WTC11 (cell line): ENCODE data around the gene SYNJ2. TPM values are rescaled to one million over a fixed set of nuclear protein-coding genes. Genes with fewer than 3 reads are reported as not detected.
"Not testable (repeated sequence)": the region's sequence is repeated elsewhere in the genome, so short reads cannot be mapped to it uniquely, and the experiment has no call there.

Source experiments
- ATAC-seq: fragments of 200-7000 bp; cut with Tn5 transposase; 2 replicates; pipeline ENCODE4 v1.10.0; 2021; ENCODE audit warnings: mild to moderate bottlenecking, moderate library complexity
- CTCF ChIA-PET: fragments of 300-600 bp; sonication (Branson Sonifier 250); formaldehyde crosslinking; loops from one replicate; lab custom pipeline; 2021; ENCODE audit warnings: antibody characterized with exemption; lab: Charles Lee
- POLR2A ChIA-PET: fragments of 350-600 bp; sonication (Branson Sonifier 250); formaldehyde crosslinking; loops from one replicate; lab custom pipeline; 2021; ENCODE audit warnings: antibody characterized with exemption; lab: Charles Lee
- DNase-seq: peaks from one replicate; pipeline ENCODE4 v3.0.0; 2021; ENCODE audit warnings: low spot score
- H3K27ac Mint-ChIP-seq: 2 replicates; pipeline ENCODE4 v1.8.0; 2021; ENCODE audit warnings: mixed read lengths
- H3K27me3 Mint-ChIP-seq: 2 replicates; pipeline ENCODE4 v1.8.0; 2021; ENCODE audit warnings: low read depth, mild to moderate bottlenecking, moderate library complexity, mixed read lengths
- H3K36me3 Mint-ChIP-seq: 2 replicates; pipeline ENCODE4 v1.8.0; 2021; ENCODE audit warnings: mixed read lengths
- H3K4me1 Mint-ChIP-seq: 2 replicates; pipeline ENCODE4 v1.8.0; 2022; ENCODE audit warnings: mixed read lengths
- H3K4me3 Mint-ChIP-seq: 2 replicates; pipeline ENCODE4 v1.8.0; 2021; ENCODE audit warnings: mild to moderate bottlenecking, moderate library complexity, mixed read lengths
- H3K9me3 Mint-ChIP-seq: 2 replicates; pipeline ENCODE4 v1.8.0; 2021; ENCODE audit warnings: mixed read lengths
- AR ChIP-seq: fragments of 250-450 bp; sonication (Bioruptor Pico); IDR thresholded peaks from 2 replicates; pipeline ENCODE4 v1.9.0; 2021; ENCODE audit warnings: mild to moderate bottlenecking
- ATF2 ChIP-seq: sonication (generic); formaldehyde crosslinking; IDR thresholded peaks from 2 replicates; pipeline ENCODE4 v1.8.1; 2022; ENCODE audit warnings: low read depth, missing genetic modification reagents, borderline replicate concordance
- CBFB ChIP-seq: sonication (generic); formaldehyde crosslinking; IDR thresholded peaks from 2 replicates; pipeline ENCODE4 v1.8.1; 2022; ENCODE audit warnings: mild to moderate bottlenecking, low read depth, missing genetic modification reagents
- ERG ChIP-seq: fragments of 250-450 bp; sonication (Bioruptor Pico); IDR thresholded peaks from 2 replicates; pipeline ENCODE4 v1.8.0; 2021; ENCODE audit warnings: mild to moderate bottlenecking
- ESRRA ChIP-seq: sonication (generic); formaldehyde crosslinking; IDR thresholded peaks from 2 replicates; pipeline ENCODE4 v1.8.1; 2022; ENCODE audit warnings: mild to moderate bottlenecking, missing genetic modification reagents, borderline replicate concordance
- FOXJ3 ChIP-seq: sonication (generic); formaldehyde crosslinking; IDR thresholded peaks from 2 replicates; pipeline ENCODE4 v1.9.0; 2021; ENCODE audit warnings: missing genetic modification reagents, mild to moderate bottlenecking, borderline replicate concordance
- OVOL2 ChIP-seq: fragments of 250-450 bp; sonication (Bioruptor Pico); IDR thresholded peaks from 2 replicates; pipeline ENCODE4 v1.9.0; 2021; ENCODE audit warnings: mild to moderate bottlenecking, borderline replicate concordance
- PREB ChIP-seq: sonication (generic); formaldehyde crosslinking; IDR thresholded peaks from 2 replicates; pipeline ENCODE4 v1.8.1; 2022; ENCODE audit warnings: mild to moderate bottlenecking, missing genetic modification reagents, moderate library complexity, borderline replicate concordance
- PRRX2 ChIP-seq: fragments of 250-450 bp; sonication (Bioruptor Pico); IDR thresholded peaks from 2 replicates; pipeline ENCODE4 v1.8.0; 2021; ENCODE audit warnings: mild to moderate bottlenecking
- RORB ChIP-seq: fragments of 250-450 bp; sonication (Bioruptor Pico); IDR thresholded peaks from 2 replicates; pipeline ENCODE4 v1.9.0; 2021; ENCODE audit warnings: mild to moderate bottlenecking
- SMAD4 ChIP-seq: sonication (generic); formaldehyde crosslinking; IDR thresholded peaks from 2 replicates; pipeline ENCODE4 v1.8.0; 2022; ENCODE audit warnings: mild to moderate bottlenecking, missing genetic modification reagents
- TEAD4 ChIP-seq: sonication (generic); formaldehyde crosslinking; IDR thresholded peaks from 2 replicates; pipeline ENCODE4 v1.8.0; 2022; ENCODE audit warnings: mild to moderate bottlenecking, missing genetic modification reagents
- USF2 ChIP-seq: sonication (generic); formaldehyde crosslinking; IDR thresholded peaks from 2 replicates; pipeline ENCODE4 v1.8.1; 2023; ENCODE audit warnings: mild to moderate bottlenecking, missing genetic modification reagents, moderate library complexity
- ZNF232 ChIP-seq: sonication (generic); formaldehyde crosslinking; IDR thresholded peaks from 2 replicates; pipeline ENCODE4 v1.8.0; 2022; ENCODE audit warnings: mild to moderate bottlenecking, missing genetic modification reagents
- ZNF263 ChIP-seq: sonication (generic); formaldehyde crosslinking; IDR thresholded peaks from 2 replicates; pipeline ENCODE4 v1.8.1; 2022; ENCODE audit warnings: low read depth, mild to moderate bottlenecking, moderate library complexity, missing genetic modification reagents
- ZNF425 ChIP-seq: fragments of 250-450 bp; sonication (Bioruptor Pico); conservative IDR thresholded peaks from 2 replicates; pipeline ENCODE4 v1.9.0; 2021; ENCODE audit warnings: mild to moderate bottlenecking
- total RNA-seq: library from RNA; stranded (reverse); gene quantifications from 3 replicates; pipeline ENCODE4 v1.2.3, GENCODE V29; 2021

The SYNJ2 gene
- total RNA-seq, 1 experiment from 2014 or later = 15.3 TPM

- no peak for TF ChIP-seq ATF2
- no peak for TF ChIP-seq OVOL2 (CRISPR knock-in tag)
- no peak for TF ChIP-seq ZNF232 (CRISPR knock-in tag)
- TF ChIP-seq CBFB (CRISPR knock-in tag) = no peak
- TF ChIP-seq, all 79 proteins: peak for 0
- H3K27me3 Mint-ChIP-seq = no peaks in the 10 kb centered on the region
- no peak overlapping the region for H3K27ac Mint-ChIP-seq
- ChIA-PET POLR2A (interaction anchor here (0.7 kb wide), 2 partner anchors 15 to 931 kb away, joined by 3 read pairs; no protein-coding TSS in a partner anchor), CTCF (interaction anchor here (1.3 kb wide), 1 partner anchor 58 kb away, joined by 4 read pairs; no protein-coding TSS in a partner anchor)
- H3K36me3 Mint-ChIP-seq = no peaks in the 10 kb centered on the region
- DNase-seq = no peak
- no peak for ATAC-seq
- H3K4me3 Mint-ChIP-seq = no peak overlapping the region
- H3K4me1 Mint-ChIP-seq = peaks cover 22% of the 10 kb centered on the region
- peaks cover 3% of the 10 kb centered on the region; the same call in 1 of the 2 replicates for H3K9me3 Mint-ChIP-seq
These were observed 14.2 kb upstream of the SYNJ2 start for GRCh38 chr6:157967486-157967885.

- DNase-seq, H3K27ac Mint-ChIP-seq, H3K4me3 Mint-ChIP-seq, POLR2A ChIA-PET, H3K9me3 Mint-ChIP-seq, ATAC-seq, H3K36me3 Mint-ChIP-seq, H3K27me3 Mint-ChIP-seq: not testable (repeated sequence)
- CTCF ChIA-PET = interaction anchor here (1.5 kb wide), 1 partner anchor 11 kb away, joined by 6 read pairs; no protein-coding TSS in a partner anchor
- peaks cover 16% of the 10 kb centered on the region for H3K4me1 Mint-ChIP-seq
These were observed 9.5 kb upstream of the SYNJ2 start for GRCh38 chr6:157972177-157972576.

GRCh38 chr6:157974341-157974894 is 7.2 kb upstream of the SYNJ2 start:
- Mint-ChIP-seq H3K27me3 (peaks cover 16% of the 10 kb centered on the region), H3K36me3 (no peaks in the 10 kb centered on the region), H3K4me3 (no peak overlapping the region), H3K9me3 (no peaks in the 10 kb centered on the region), H3K4me1 (peaks cover 14% of the 10 kb centered on the region), H3K27ac (no peak overlapping the region)
- ChIA-PET CTCF (no interaction called here), POLR2A (no interaction called here)
- ATAC-seq (no peak), DNase-seq (no peak)
- TF ChIP-seq ESRRA (CRISPR knock-in tag) (no peak), ERG (CRISPR knock-in tag) (no peak), TEAD4 (CRISPR knock-in tag) (no peak), ZNF263 (CRISPR knock-in tag) (no peak), RORB (CRISPR knock-in tag) (no peak), USF2 (CRISPR knock-in tag) (no peak), PREB (CRISPR knock-in tag) (no peak), FOXJ3 (no peak), CBFB (CRISPR knock-in tag) (no peak), ATF2 (no peak), ZNF425 (CRISPR knock-in tag) (no peak), PRRX2 (CRISPR knock-in tag) (no peak), AR (CRISPR knock-in tag) (no peak), OVOL2 (CRISPR knock-in tag) (no peak), SMAD4 (CRISPR knock-in tag) (no peak)
